GM19468 (cell line): ENCODE data around the gene CORO7.
"Not testable (repeated sequence)": the region's sequence is repeated elsewhere in the genome, so short reads cannot be mapped to it uniquely, and the experiment has no call there.

ENCODE experiments used
- ATAC-seq: cut with Tn5 transposase; IDR thresholded peaks from one replicate; pipeline ENCODE4 v1.9.1; 2021; ENCODE audit warnings: mild to moderate bottlenecking, moderate library complexity, moderate number of reproducible peaks; ENCODE audit not compliant: unreplicated experiment; ENCODE audit errors: extremely low read depth

Gene CORO7

GRCh38 chr16:4360538-4361021 is 55.8 kb downstream of the CORO7 start:
- ATAC-seq, result no peak

- ATAC-seq, result no peak
Observed at GRCh38 chr16:4359914-4360313, 56.5 kb downstream of the CORO7 start.

GRCh38 chr16:4358831-4359561 is 57.4 kb downstream of the CORO7 start:
- no peak for ATAC-seq

- ATAC-seq, result no peak
Observed at GRCh38 chr16:4358236-4358635, 58.2 kb downstream of the CORO7 start.

- ATAC-seq, result no peak
Observed at GRCh38 chr16:4356820-4357219, 59.6 kb downstream of the CORO7 start.

- ATAC-seq, result no peak
Observed at GRCh38 chr16:4354512-4355409, 61.6 kb downstream of the CORO7 start.

- no peak for ATAC-seq
Observed at GRCh38 chr16:4353675-4354074, 62.7 kb downstream of the CORO7 start.

GRCh38 chr16:4352843-4353242 is 63.6 kb downstream of the CORO7 start:
- no peak for ATAC-seq

GRCh38 chr16:4351880-4352279 is 64.5 kb downstream of the CORO7 start:
- ATAC-seq, result no peak

GRCh38 chr16:4350787-4351659 is 65.4 kb downstream of the CORO7 start, which contains the start of gene PAM16:
PAM16 (minus strand) TSS chr16:4351321; CDS start chr16:4351234, 87 bp downstream.
- ATAC-seq, result peak; percentile 80

GRCh38 chr16:4350365-4350786 is 66.0 kb downstream of the CORO7 start:
- no peak for ATAC-seq

GRCh38 chr16:4349332-4349731 is 67.1 kb downstream of the CORO7 start:
- ATAC-seq, result no peak

- ATAC-seq, result no peak
Observed at GRCh38 chr16:4347765-4348509, 68.5 kb downstream of the CORO7 start.

- no peak for ATAC-seq
Observed at GRCh38 chr16:4347010-4347409, 69.4 kb downstream of the CORO7 start.

- ATAC-seq, result no peak
Observed at GRCh38 chr16:4345836-4346781, 70.3 kb downstream of the CORO7 start.

GRCh38 chr16:4344983-4345835 is 71.2 kb downstream of the CORO7 start:
- no peak for ATAC-seq

GRCh38 chr16:4344300-4344982 is 72.0 kb downstream of the CORO7 start:
- not testable (repeated sequence) for ATAC-seq
